SK-N-SH treated with all-trans-retinoic acid at 6 μM for 48 hours (cell line): Measurements from ENCODE around the gene USP54.

Experiments
- ATAC-seq: fragments of 200-7000 bp; cut with Tn5 transposase; 3 replicates; pipeline ENCODE4 v1.9.1; 2020; ENCODE audit warnings: mild to moderate bottlenecking, moderate library complexity
- ARNTL ChIP-seq: fragments of 450-650 bp; formaldehyde crosslinking; IDR thresholded peaks from 2 replicates; pipeline ENCODE4 v1.5.0; 2020; ENCODE audit warnings: low read depth, mild to moderate bottlenecking, moderate library complexity, borderline replicate concordance
- BACH2 ChIP-seq: fragments of 250-450 bp; sonication (Bioruptor Pico); IDR thresholded peaks from 2 replicates; pipeline ENCODE4 v1.9.0; 2021; ENCODE audit warnings: mild to moderate bottlenecking, borderline replicate concordance
- ESRRG ChIP-seq: fragments of 250-450 bp; sonication (Bioruptor Pico); IDR thresholded peaks from 2 replicates; pipeline ENCODE4 v1.6.1; 2021; ENCODE audit warnings: mild to moderate bottlenecking
- GLIS3 ChIP-seq: fragments of 250-450 bp; sonication (Bioruptor Pico); IDR thresholded peaks from 2 replicates; pipeline ENCODE4 v1.5.0; 2020; ENCODE audit warnings: mild to moderate bottlenecking, moderate library complexity
- ISL1 ChIP-seq: fragments of 250-450 bp; sonication (Bioruptor Pico); IDR thresholded peaks from 2 replicates; pipeline ENCODE4 v2.1.2; 2022; ENCODE audit warnings: mild to moderate bottlenecking, moderate library complexity
- OSR1 ChIP-seq: fragments of 250-450 bp; sonication (Bioruptor Pico); IDR thresholded peaks from 2 replicates; pipeline ENCODE4 v1.8.0; 2022; ENCODE audit warnings: moderate library complexity, mild to moderate bottlenecking, inconsistent platforms
- PPARA ChIP-seq: fragments of 250-450 bp; sonication (Bioruptor Pico); IDR thresholded peaks from 2 replicates; pipeline ENCODE4 v1.5.0; 2020; ENCODE audit warnings: mild to moderate bottlenecking, borderline replicate concordance
- RARB ChIP-seq: fragments of 250-450 bp; sonication (Bioruptor Pico); IDR thresholded peaks from 2 replicates; pipeline ENCODE4 v1.8.0; 2021; ENCODE audit warnings: mild to moderate bottlenecking, moderate library complexity
- TCF4 ChIP-seq: fragments of 250-450 bp; sonication (Bioruptor Pico); IDR thresholded peaks from 2 replicates; pipeline ENCODE4 v1.8.0; 2021; ENCODE audit warnings: mild to moderate bottlenecking, moderate library complexity, borderline replicate concordance
- TOX ChIP-seq: fragments of 250-450 bp; sonication (Bioruptor Pico); IDR thresholded peaks from 2 replicates; pipeline ENCODE4 v1.8.0; 2021; ENCODE audit warnings: mild to moderate bottlenecking, moderate library complexity, borderline replicate concordance
- ZC3H10 ChIP-seq: fragments of 250-450 bp; sonication (Bioruptor Pico); IDR thresholded peaks from 2 replicates; pipeline ENCODE4 v1.5.1; 2021; ENCODE audit warnings: mild to moderate bottlenecking, moderate library complexity
- ZFP3 ChIP-seq: fragments of 250-450 bp; sonication (Bioruptor Pico); IDR thresholded peaks from 2 replicates; pipeline ENCODE4 v1.5.0; 2020; ENCODE audit warnings: mild to moderate bottlenecking, moderate library complexity
- ZFP30 ChIP-seq: fragments of 450-650 bp; formaldehyde crosslinking; IDR thresholded peaks from 2 replicates; pipeline ENCODE4 v1.5.0; 2022; ENCODE audit warnings: mild to moderate bottlenecking, moderate library complexity
- ZNF565 ChIP-seq: fragments of 450-650 bp; formaldehyde crosslinking; conservative IDR thresholded peaks from 2 replicates; pipeline ENCODE4 v1.5.0; 2020; ENCODE audit warnings: low read depth, mild to moderate bottlenecking, moderate library complexity
- ZNF70 ChIP-seq: fragments of 450-650 bp; formaldehyde crosslinking; IDR thresholded peaks from 2 replicates; pipeline ENCODE4 v1.5.0; 2020; ENCODE audit warnings: mild to moderate bottlenecking, moderate library complexity
- ZNF8 ChIP-seq: fragments of 450-650 bp; formaldehyde crosslinking; IDR thresholded peaks from 2 replicates; pipeline ENCODE4 v1.5.0; 2020; ENCODE audit warnings: mild to moderate bottlenecking, moderate library complexity
- TF ChIP-seq, protein P1 (sequence below): fragments of 250-450 bp; sonication (Bioruptor Pico); IDR thresholded peaks from 2 replicates; pipeline ENCODE4 v1.5.0; 2020; ENCODE audit warnings: mild to moderate bottlenecking, moderate library complexity
- TF ChIP-seq, protein P2 (sequence below): fragments of 250-450 bp; sonication (Bioruptor Pico); IDR thresholded peaks from 2 replicates; pipeline ENCODE4 v1.5.1; 2020; ENCODE audit warnings: low read depth, mild to moderate bottlenecking, moderate library complexity
- TF ChIP-seq, protein P3 (sequence below): fragments of 250-450 bp; sonication (Bioruptor Pico); IDR thresholded peaks from 2 replicates; pipeline ENCODE4 v1.8.0; 2021; ENCODE audit warnings: low read depth, mild to moderate bottlenecking, moderate library complexity, borderline replicate concordance
- TF ChIP-seq, protein P4 (sequence below): fragments of 250-450 bp; sonication (Bioruptor Pico); IDR thresholded peaks from 2 replicates; pipeline ENCODE4 v1.5.1; 2021; ENCODE audit warnings: mild to moderate bottlenecking, moderate library complexity

The USP54 gene

DNA sequence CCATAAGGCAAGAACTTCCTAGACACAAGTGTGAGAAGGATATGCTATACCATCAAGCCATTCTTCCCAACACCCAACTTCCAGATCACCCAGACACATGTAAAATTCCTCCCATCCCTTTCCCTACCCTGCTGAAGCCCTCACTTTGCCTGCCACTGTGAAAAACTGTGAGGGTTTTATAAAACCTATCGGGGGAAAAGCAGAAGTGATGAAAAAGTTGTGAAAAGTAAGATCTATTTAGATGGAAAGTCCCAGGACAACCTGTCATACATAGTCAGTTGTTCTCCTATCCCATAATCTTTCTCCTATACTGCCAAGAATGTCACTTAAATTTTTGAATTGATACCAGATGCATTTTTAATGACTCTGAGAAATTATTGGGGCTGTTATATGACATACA lies 56.3 kb downstream of the USP54 start (continued):
- TF ChIP-seq, protein P1, sequence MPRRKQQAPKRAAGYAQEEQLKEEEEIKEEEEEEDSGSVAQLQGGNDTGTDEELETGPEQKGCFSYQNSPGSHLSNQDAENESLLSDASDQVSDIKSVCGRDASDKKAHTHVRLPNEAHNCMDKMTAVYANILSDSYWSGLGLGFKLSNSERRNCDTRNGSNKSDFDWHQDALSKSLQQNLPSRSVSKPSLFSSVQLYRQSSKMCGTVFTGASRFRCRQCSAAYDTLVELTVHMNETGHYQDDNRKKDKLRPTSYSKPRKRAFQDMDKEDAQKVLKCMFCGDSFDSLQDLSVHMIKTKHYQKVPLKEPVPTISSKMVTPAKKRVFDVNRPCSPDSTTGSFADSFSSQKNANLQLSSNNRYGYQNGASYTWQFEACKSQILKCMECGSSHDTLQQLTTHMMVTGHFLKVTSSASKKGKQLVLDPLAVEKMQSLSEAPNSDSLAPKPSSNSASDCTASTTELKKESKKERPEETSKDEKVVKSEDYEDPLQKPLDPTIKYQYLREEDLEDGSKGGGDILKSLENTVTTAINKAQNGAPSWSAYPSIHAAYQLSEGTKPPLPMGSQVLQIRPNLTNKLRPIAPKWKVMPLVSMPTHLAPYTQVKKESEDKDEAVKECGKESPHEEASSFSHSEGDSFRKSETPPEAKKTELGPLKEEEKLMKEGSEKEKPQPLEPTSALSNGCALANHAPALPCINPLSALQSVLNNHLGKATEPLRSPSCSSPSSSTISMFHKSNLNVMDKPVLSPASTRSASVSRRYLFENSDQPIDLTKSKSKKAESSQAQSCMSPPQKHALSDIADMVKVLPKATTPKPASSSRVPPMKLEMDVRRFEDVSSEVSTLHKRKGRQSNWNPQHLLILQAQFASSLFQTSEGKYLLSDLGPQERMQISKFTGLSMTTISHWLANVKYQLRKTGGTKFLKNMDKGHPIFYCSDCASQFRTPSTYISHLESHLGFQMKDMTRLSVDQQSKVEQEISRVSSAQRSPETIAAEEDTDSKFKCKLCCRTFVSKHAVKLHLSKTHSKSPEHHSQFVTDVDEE (CRISPR knock-in tag), result no peak
- TF ChIP-seq RARB, result no peak

DNA sequence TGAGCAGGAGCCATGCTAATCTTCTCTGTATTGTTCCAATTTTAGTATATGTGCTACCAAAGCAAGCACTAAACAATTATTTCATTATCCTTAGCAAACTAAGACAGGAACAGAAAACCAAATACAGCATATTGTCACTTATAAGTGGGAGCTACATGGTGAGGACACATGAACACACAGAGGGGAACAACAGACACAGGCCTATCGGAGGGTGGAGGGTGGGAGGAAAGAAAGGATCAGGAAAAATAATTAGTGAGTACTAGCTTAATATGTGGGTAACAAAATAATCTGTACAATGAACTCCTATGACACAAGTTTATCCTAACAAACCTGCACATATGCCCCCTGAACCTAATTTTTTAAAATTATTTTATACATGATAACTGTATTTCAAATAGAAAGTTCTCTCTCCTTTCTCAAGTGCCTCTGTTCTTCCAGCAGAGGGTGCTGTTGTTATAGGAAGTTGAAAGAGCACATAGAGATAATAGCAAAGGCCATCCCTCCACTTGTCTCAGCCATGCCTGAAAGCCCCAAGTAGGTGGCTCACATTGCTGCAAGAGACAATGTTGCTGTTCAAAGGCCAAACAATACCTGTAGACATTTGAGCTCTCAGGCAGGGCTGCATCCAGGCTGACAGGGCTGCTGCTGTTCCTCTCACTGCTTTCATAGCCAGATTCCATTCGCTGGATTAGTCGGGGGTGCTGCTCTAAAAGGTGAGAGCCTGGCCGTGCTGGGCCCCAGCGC lies 61.9 kb downstream of the USP54 start:
- TF ChIP-seq ZFP30 (CRISPR knock-in tag) (no peak), GLIS3 (CRISPR knock-in tag) (no peak), TCF4 (CRISPR knock-in tag) (no peak), ZNF565 (CRISPR knock-in tag) (no peak), ISL1 (no peak), ZNF70 (no peak), TOX (CRISPR knock-in tag) (no peak), PPARA (CRISPR knock-in tag) (no peak)
- TF ChIP-seq, protein P2, sequence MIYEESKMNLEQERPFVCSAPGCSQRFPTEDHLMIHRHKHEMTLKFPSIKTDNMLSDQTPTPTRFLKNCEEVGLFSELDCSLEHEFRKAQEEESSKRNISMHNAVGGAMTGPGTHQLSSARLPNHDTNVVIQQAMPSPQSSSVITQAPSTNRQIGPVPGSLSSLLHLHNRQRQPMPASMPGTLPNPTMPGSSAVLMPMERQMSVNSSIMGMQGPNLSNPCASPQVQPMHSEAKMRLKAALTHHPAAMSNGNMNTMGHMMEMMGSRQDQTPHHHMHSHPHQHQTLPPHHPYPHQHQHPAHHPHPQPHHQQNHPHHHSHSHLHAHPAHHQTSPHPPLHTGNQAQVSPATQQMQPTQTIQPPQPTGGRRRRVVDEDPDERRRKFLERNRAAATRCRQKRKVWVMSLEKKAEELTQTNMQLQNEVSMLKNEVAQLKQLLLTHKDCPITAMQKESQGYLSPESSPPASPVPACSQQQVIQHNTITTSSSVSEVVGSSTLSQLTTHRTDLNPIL, result no peak
- TF ChIP-seq, all 23 proteins: peak for 0
- peak; percentile 99 for ATAC-seq

DNA sequence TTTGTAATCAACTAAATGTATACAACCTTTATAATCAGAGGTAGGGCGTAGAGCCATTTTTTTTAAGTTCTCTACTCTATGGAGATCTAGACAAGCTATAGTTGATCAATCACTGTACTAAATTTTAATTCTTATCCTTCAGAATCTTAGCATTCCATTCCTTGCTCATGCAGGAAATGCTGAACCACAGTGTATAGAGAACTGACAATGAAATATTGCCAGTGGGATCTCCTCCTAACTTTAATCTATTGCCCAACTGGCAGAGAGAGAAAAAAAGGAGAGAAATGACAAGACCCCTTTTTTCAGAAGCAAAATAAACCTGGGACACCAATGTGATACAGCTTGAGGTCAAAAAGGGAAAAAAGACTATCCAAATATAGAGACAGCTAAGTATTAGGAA lies 68.9 kb downstream of the USP54 start:
- no peak for ATAC-seq

DNA sequence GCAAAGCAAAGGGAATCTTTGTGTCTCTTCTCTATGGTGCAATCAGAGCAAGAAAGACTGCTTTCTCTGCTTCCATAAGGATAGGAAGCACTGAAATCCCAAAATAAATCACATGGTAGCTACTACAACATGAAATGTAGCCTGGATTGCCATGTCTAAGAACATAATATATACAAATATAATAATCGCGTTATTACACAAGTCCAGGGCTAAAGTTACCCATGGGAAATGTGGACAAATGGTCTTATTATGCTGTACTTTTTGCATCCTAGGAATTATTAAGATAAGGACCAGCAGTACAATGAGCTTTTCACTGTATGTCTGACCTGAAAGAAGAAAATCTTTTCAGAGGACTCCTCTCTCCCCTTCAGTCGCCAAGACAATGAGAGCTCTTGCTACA lies 71.8 kb downstream of the USP54 start:
- TF ChIP-seq PPARA (CRISPR knock-in tag) (no peak), ZNF565 (CRISPR knock-in tag) (no peak), ISL1 (no peak), TOX (CRISPR knock-in tag) (no peak), ZNF8 (no peak), ARNTL (no peak), ZNF70 (no peak), ZFP30 (CRISPR knock-in tag) (no peak), ZFP3 (CRISPR knock-in tag) (no peak), TCF4 (CRISPR knock-in tag) (no peak), BACH2 (no peak), ESRRG (CRISPR knock-in tag) (no peak), GLIS3 (CRISPR knock-in tag) (no peak)
- TF ChIP-seq, protein P3, sequence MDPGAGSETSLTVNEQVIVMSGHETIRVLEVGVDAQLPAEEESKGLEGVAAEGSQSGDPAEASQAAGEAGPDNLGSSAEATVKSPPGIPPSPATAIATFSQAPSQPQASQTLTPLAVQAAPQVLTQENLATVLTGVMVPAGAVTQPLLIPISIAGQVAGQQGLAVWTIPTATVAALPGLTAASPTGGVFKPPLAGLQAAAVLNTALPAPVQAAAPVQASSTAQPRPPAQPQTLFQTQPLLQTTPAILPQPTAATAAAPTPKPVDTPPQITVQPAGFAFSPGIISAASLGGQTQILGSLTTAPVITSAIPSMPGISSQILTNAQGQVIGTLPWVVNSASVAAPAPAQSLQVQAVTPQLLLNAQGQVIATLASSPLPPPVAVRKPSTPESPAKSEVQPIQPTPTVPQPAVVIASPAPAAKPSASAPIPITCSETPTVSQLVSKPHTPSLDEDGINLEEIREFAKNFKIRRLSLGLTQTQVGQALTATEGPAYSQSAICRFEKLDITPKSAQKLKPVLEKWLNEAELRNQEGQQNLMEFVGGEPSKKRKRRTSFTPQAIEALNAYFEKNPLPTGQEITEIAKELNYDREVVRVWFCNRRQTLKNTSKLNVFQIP (CRISPR knock-in tag), result no peak
- no peak for ATAC-seq

More for the DNA sequence above, 68.9 kb downstream of the USP54 start:
- TF ChIP-seq, protein P2, result no peak
- TF ChIP-seq ZNF565 (CRISPR knock-in tag), result no peak
- no peak for TF ChIP-seq ZC3H10 (CRISPR knock-in tag)
- TF ChIP-seq TOX (CRISPR knock-in tag), result no peak
- no peak for TF ChIP-seq ZNF70
- no peak for TF ChIP-seq BACH2
- no peak for TF ChIP-seq OSR1 (CRISPR knock-in tag)
- no peak for TF ChIP-seq ZNF8
- TF ChIP-seq ARNTL, result no peak
- TF ChIP-seq ZFP3 (CRISPR knock-in tag), result no peak
- TF ChIP-seq, protein P3 (CRISPR knock-in tag), result no peak
- TF ChIP-seq, protein P4, sequence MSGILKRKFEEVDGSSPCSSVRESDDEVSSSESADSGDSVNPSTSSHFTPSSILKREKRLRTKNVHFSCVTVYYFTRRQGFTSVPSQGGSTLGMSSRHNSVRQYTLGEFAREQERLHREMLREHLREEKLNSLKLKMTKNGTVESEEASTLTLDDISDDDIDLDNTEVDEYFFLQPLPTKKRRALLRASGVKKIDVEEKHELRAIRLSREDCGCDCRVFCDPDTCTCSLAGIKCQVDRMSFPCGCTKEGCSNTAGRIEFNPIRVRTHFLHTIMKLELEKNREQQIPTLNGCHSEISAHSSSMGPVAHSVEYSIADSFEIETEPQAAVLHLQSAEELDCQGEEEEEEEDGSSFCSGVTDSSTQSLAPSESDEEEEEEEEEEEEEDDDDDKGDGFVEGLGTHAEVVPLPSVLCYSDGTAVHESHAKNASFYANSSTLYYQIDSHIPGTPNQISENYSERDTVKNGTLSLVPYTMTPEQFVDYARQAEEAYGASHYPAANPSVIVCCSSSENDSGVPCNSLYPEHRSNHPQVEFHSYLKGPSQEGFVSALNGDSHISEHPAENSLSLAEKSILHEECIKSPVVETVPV (CRISPR knock-in tag), result no peak
- TF ChIP-seq, all 23 proteins: peak for 0
